Keratinocyte (primary cell): Measurements from ENCODE around the gene RPP25L. TPM values are rescaled to one million over a fixed set of nuclear protein-coding genes. Genes with fewer than 3 reads are reported as not detected.

Experiments
- DNase-seq: peaks from one replicate; pipeline ENCODE4 v3.0.0-alpha.2; 2011; ENCODE audit warnings: low read depth, missing footprints, low spot score
- FAIRE-seq: peaks from 2 replicates; lab custom pipeline; 2011; peaks lifted over from hg19 to GRCh38; lab: Jason Lieb, UNC
- H2AFZ ChIP-seq: 2 replicates; pipeline ENCODE4 v1.6.0; 2012; ENCODE audit warnings: low read length, control low read depth, inconsistent platforms; ENCODE audit not compliant: control insufficient read depth
- H3K27ac ChIP-seq: 2 replicates; pipeline ENCODE4 v1.5.1; 2011; ENCODE audit warnings: low read length; ENCODE audit not compliant: control insufficient read depth, insufficient read depth
- H3K27me3 ChIP-seq: 3 replicates; pipeline ENCODE4 v1.6.0; 2011; ENCODE audit warnings: low read length; ENCODE audit not compliant: control insufficient read depth, insufficient read depth; ENCODE audit errors: extremely low read depth
- H3K36me3 ChIP-seq, 2 experiments: 2 replicates in 1 of 2; 3 replicates in 1 of 2; pipeline ENCODE4 v1.5.1; 2011; ENCODE audit warnings: low read length in 2 of 2, mild to moderate bottlenecking in 1 of 2; ENCODE audit not compliant: control insufficient read depth in 2 of 2, insufficient read depth in 2 of 2; ENCODE audit errors: extremely low read depth in 1 of 2
- H3K4me1 ChIP-seq: 3 replicates; pipeline ENCODE4 v1.5.1; 2011; ENCODE audit warnings: low read length; ENCODE audit not compliant: control insufficient read depth, insufficient read depth; ENCODE audit errors: extremely low read depth
- H3K4me2 ChIP-seq: 3 replicates; pipeline ENCODE4 v1.6.0; 2011; ENCODE audit warnings: low read depth, low read length; ENCODE audit not compliant: control insufficient read depth, insufficient read depth; ENCODE audit errors: extremely low read depth
- H3K4me3 ChIP-seq, 3 experiments: fragments of 200-600 bp in 1 of 3; sonication (generic) in 1 of 3; 2 replicates in 2 of 3; 3 replicates in 1 of 3; pipeline ENCODE4 v1.5.1; 2011 to 2016; ENCODE audit warnings: low read length in 3 of 3, mild to moderate bottlenecking in 3 of 3, control low read depth in 2 of 3, inconsistent platforms in 1 of 3, low read depth in 1 of 3, mixed read lengths in 1 of 3, mixed run types in 1 of 3, moderate library complexity in 1 of 3; ENCODE audit not compliant: control insufficient read depth in 2 of 3, insufficient read depth in 2 of 3; ENCODE audit errors: extremely low read depth in 1 of 3
- H3K79me2 ChIP-seq: 2 replicates; pipeline ENCODE4 v1.6.0; 2012; ENCODE audit warnings: low read length; ENCODE audit not compliant: control insufficient read depth, insufficient read depth
- H3K9ac ChIP-seq: 3 replicates; pipeline ENCODE4 v1.6.0; 2011; ENCODE audit warnings: low read length; ENCODE audit not compliant: control insufficient read depth, insufficient read depth; ENCODE audit errors: extremely low read depth
- H3K9me1 ChIP-seq: 3 replicates; pipeline ENCODE4 v1.6.0; 2011; ENCODE audit warnings: low read length; ENCODE audit not compliant: control insufficient read depth, insufficient read depth; ENCODE audit errors: extremely low read depth
- H3K9me3 ChIP-seq: 2 replicates; pipeline ENCODE4 v1.5.1; 2012; ENCODE audit warnings: low read depth, low read length; ENCODE audit not compliant: control insufficient read depth
- H4K20me1 ChIP-seq: 3 replicates; pipeline ENCODE4 v1.6.0; 2011; ENCODE audit warnings: low read length; ENCODE audit not compliant: control insufficient read depth, insufficient read depth; ENCODE audit errors: extremely low read depth
- CTCF ChIP-seq, 3 experiments: IDR thresholded peaks in 1 of 3; conservative IDR thresholded peaks in 1 of 3; optimal IDR thresholded peaks in 1 of 3; 2 replicates in 2 of 3; 3 replicates in 1 of 3; pipeline versions ENCODE3 to v1.5.1; 2011; ENCODE audit warnings: low read length in 3 of 3, mild to moderate bottlenecking in 3 of 3, moderate library complexity in 2 of 3, control low read depth in 1 of 3, inconsistent platforms in 1 of 3; ENCODE audit not compliant: insufficient read depth in 2 of 3; ENCODE audit errors: extremely low read depth in 1 of 3
- EZH2 ChIP-seq: IDR thresholded peaks from one replicate; pipeline ENCODE4 v1.6.1; 2012; ENCODE audit warnings: inconsistent platforms, mild to moderate bottlenecking, low read length, moderate library complexity
- dilution Hi-C: fragments of 300-500 bp; cut with MboI; formaldehyde crosslinking; loops from one replicate; pipeline ENCODE4 v1.7.0; 2020; ENCODE audit warnings: low sequenced_read_pairs; ENCODE audit not compliant: extremely low pct_ligation_motif_present
- polyA plus RNA-seq, 5 experiments: library from polyadenylated mRNA; depleted of rRNA in 3 of 5; stranded (reverse) in 3 of 5; stranded (forward) in 1 of 5; unstranded in 1 of 5; fragments of >200 nt; gene quantifications; 1 replicate in 1 of 5; 2 replicates in 3 of 5; 3 replicates in 1 of 5; pipeline versions ENCODE4 v1.2.1 to v1.2.3, GENCODE V29; 2011 to 2012; ENCODE audit warnings: missing spikeins in 2 of 5, low read depth in 1 of 5, low replicate concordance in 1 of 5

RPP25L gene
- polyA plus RNA-seq, 1 donor (not counting 4 experiments of a cell fraction or from before 2014, with no cell fraction given): 23.4 TPM

DNA sequence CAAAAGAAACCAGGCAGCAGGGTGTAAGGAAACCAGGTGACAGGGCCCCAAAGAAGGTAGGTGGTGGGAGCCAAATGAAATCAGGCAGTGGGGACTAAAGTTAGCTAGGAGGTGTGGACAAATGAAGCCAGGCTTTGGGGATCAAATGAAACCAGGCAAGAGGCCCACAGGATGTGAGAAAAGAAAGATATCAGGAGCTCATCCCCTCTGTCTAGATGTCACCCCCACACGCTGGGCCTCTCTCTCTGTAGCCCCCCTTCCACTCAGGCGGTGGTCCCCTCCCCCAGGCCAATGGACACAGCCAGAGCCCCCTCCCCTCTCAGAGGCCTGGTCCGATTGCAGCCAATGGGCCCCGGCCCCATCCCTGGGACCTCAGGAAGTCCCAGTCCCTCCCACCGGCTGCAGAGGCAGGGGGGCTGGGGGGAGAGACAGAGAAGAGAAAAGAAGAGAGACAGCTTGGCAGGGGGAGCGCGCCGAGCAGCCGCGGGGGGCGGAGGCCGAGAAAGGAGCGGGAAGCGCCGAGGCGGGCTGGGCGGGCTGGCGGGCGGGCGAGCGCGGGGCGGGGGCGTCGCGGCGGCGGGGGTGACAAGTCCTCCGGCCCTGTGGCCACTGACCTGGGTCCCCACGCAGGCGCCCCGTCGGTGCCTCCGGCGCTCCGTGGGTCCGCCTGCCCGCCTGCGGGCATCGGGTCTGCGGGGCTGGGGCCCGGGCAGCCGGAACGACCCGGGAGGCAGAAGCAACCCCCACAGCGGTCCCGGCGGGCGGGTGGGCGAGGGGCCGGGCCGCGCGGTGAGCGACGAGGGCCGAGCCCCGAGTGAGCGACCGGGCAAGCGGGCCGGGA lies 34.3 kb downstream of the RPP25L start:
- Histone ChIP-seq H3K9ac (no peak overlapping the region), H2AFZ (no peak overlapping the region), H3K4me1 (no peaks in the 10 kb centered on the region), H3K9me1 (no peaks in the 10 kb centered on the region), H3K4me2 (no peak overlapping the region), H3K4me3 (no peak overlapping the region), H3K27ac (no peak overlapping the region), H3K27me3 (peaks cover 73% of the 10 kb centered on the region), H3K9me3 (no peaks in the 10 kb centered on the region), H3K79me2 (no peaks in the 10 kb centered on the region), H3K36me3 (no peaks in the 10 kb centered on the region), H4K20me1 (no peaks in the 10 kb centered on the region)
- TF ChIP-seq EZH2: no peak
- no peak for FAIRE-seq
- dilution Hi-C loops: no loop called here
- DNase-seq: no peak

GRCh38 chr9:34576597-34577399 lies 35.1 kb downstream of the RPP25L start:
- Histone ChIP-seq H3K36me3 (no peaks in the 10 kb centered on the region), H3K4me3 (no peak overlapping the region), H4K20me1 (no peaks in the 10 kb centered on the region), H3K4me2 (no peak overlapping the region), H2AFZ (no peak overlapping the region), H3K9ac (no peak overlapping the region), H3K79me2 (no peaks in the 10 kb centered on the region), H3K9me1 (no peaks in the 10 kb centered on the region), H3K27ac (no peak overlapping the region), H3K27me3 (peaks cover 67% of the 10 kb centered on the region), H3K9me3 (no peaks in the 10 kb centered on the region), H3K4me1 (no peaks in the 10 kb centered on the region)
- dilution Hi-C loops: no loop called here
- FAIRE-seq (no peak), DNase-seq (no peak)
- TF ChIP-seq CTCF (optimal IDR thresholded peaks at IDR 0.05 in 1 of 3, IDR thresholded peaks at IDR 0.05 in 1 of 3, conservative IDR thresholded peaks at IDR 0.05 in 1 of 3; ENCODE audit: extremely low read depth in 1 of 3, insufficient read depth in 2 of 3, low read length in 3 of 3): no peak
- peak; percentile 48 for TF ChIP-seq EZH2
